ENCODE measurements around the gene UNC13C. TPM values are rescaled to one million over a fixed set of nuclear protein-coding genes. Genes with fewer than 3 reads are reported as not detected.

The UNC13C gene
- total RNA-seq, 2 experiments from 2014 or later, result not detected

GRCh38 chr15:54288049-54288448, 309.8 kb downstream of the UNC13C start:
- BruUV-seq (replicated peaks), result no TSS peak
- no peak for DNase-seq (ENCODE audit: low spot score)
- H3K9me2 ChIP-seq (ENCODE audit: insufficient read depth, low read length), result no peaks in the 10 kb centered on the region
- CTCF ChIA-PET (ENCODE audit: unreplicated experiment), result no interaction called here
- no peaks in the 10 kb centered on the region for H4K20me1 ChIP-seq (ENCODE audit: insufficient read depth, low read length)
- H3K36me3 ChIP-seq (ENCODE audit: insufficient read depth, low read length), result no peaks in the 10 kb centered on the region
- H3K4me2 ChIP-seq (ENCODE audit: low read length), result no peak overlapping the region
- no peaks in the 10 kb centered on the region for H3K9me3 ChIP-seq (ENCODE audit: low read length)
- no peaks in the 10 kb centered on the region for H3K79me2 ChIP-seq (ENCODE audit: insufficient read depth, low read depth, low read length)
- H3K4me3 ChIP-seq (ENCODE audit: low read depth, low read length, poor library complexity, severe bottlenecking), result no peak overlapping the region
- intact Hi-C loops (cut with micrococcal nuclease; ENCODE audit: unreplicated experiment), result no loop called here
- H2AFZ ChIP-seq (ENCODE audit: low read length), result no peak overlapping the region
- no peak for TF ChIP-seq CTCF (conservative IDR thresholded peaks at IDR 0.05; ENCODE audit: low read length)
- TF ChIP-seq EZH2phosphoT487 (IDR thresholded peaks at IDR 0.05; ENCODE audit: borderline replicate concordance, low read depth, low read length), result no peak
- no peak overlapping the region for H3K27ac ChIP-seq (ENCODE audit: low read depth, low read length, poor library complexity, severe bottlenecking)
- POLR2A ChIA-PET, result no interaction called here
- no peaks in the 10 kb centered on the region for H3K4me1 ChIP-seq (ENCODE audit: insufficient read depth, low read length, poor library complexity, severe bottlenecking)

GRCh38 chr15:54289590-54290136, 311.4 kb downstream of the UNC13C start:
- Histone ChIP-seq H3K9me2 (ENCODE audit: insufficient read depth, low read length) (no peaks in the 10 kb centered on the region), H3K4me1 (ENCODE audit: insufficient read depth, low read length, poor library complexity, severe bottlenecking) (no peaks in the 10 kb centered on the region), H2AFZ (ENCODE audit: low read length) (no peak overlapping the region), H3K27ac (ENCODE audit: low read depth, low read length, poor library complexity, severe bottlenecking) (no peak overlapping the region), H3K4me3 (ENCODE audit: low read depth, low read length, poor library complexity, severe bottlenecking) (no peak overlapping the region), H3K79me2 (ENCODE audit: insufficient read depth, low read depth, low read length) (no peaks in the 10 kb centered on the region), H3K9me3 (ENCODE audit: low read length) (no peaks in the 10 kb centered on the region), H3K36me3 (ENCODE audit: insufficient read depth, low read length) (no peaks in the 10 kb centered on the region), H4K20me1 (ENCODE audit: insufficient read depth, low read length) (no peaks in the 10 kb centered on the region), H3K4me2 (ENCODE audit: low read length) (no peak overlapping the region)
- intact Hi-C loops (cut with micrococcal nuclease; ENCODE audit: unreplicated experiment), result no loop called here
- ChIA-PET CTCF (ENCODE audit: unreplicated experiment) (no interaction called here), POLR2A (no interaction called here)
- no TSS peak for BruUV-seq (replicated peaks)
- no peak for DNase-seq (ENCODE audit: low spot score)
- TF ChIP-seq EZH2phosphoT487 (IDR thresholded peaks at IDR 0.05; ENCODE audit: borderline replicate concordance, low read depth, low read length), result no peak

- H4K20me1 ChIP-seq (ENCODE audit: insufficient read depth, low read length), result no peaks in the 10 kb centered on the region
- H3K9me3 ChIP-seq (ENCODE audit: low read length), result no peaks in the 10 kb centered on the region
- no peaks in the 10 kb centered on the region for H3K9me2 ChIP-seq (ENCODE audit: insufficient read depth, low read length)
- intact Hi-C loops (cut with micrococcal nuclease; ENCODE audit: unreplicated experiment), result no loop called here
- CTCF ChIA-PET (ENCODE audit: unreplicated experiment), result no interaction called here
- BruUV-seq (replicated peaks), result no TSS peak
- no peaks in the 10 kb centered on the region for H3K4me1 ChIP-seq (ENCODE audit: insufficient read depth, low read length, poor library complexity, severe bottlenecking)
- no peak overlapping the region for H3K27ac ChIP-seq (ENCODE audit: low read depth, low read length, poor library complexity, severe bottlenecking)
- H3K36me3 ChIP-seq (ENCODE audit: insufficient read depth, low read length), result no peaks in the 10 kb centered on the region
- H3K79me2 ChIP-seq (ENCODE audit: insufficient read depth, low read depth, low read length), result no peaks in the 10 kb centered on the region
- POLR2A ChIA-PET, result no interaction called here
- no peak overlapping the region for H3K4me3 ChIP-seq (ENCODE audit: low read depth, low read length, poor library complexity, severe bottlenecking)
- no peak for DNase-seq (ENCODE audit: low spot score)
- TF ChIP-seq EZH2phosphoT487 (IDR thresholded peaks at IDR 0.05; ENCODE audit: borderline replicate concordance, low read depth, low read length), result no peak
- TF ChIP-seq CTCF (conservative IDR thresholded peaks at IDR 0.05; ENCODE audit: low read length), result no peak
- no peak overlapping the region for H3K4me2 ChIP-seq (ENCODE audit: low read length)
- H2AFZ ChIP-seq (ENCODE audit: low read length), result no peak overlapping the region
Observed at GRCh38 chr15:54298396-54298795, 320.2 kb downstream of the UNC13C start.

Data from OCI-LY7 (cell line).